Astrocyte of the cerebellum (primary cell): ENCODE measurements around the gene ARL4A.

Source experiments
- DNase-seq: peaks from one replicate; pipeline ENCODE4 v3.0.0-alpha.2; 2011; ENCODE audit warnings: low read depth
- H3K4me3 ChIP-seq: 2 replicates; pipeline ENCODE4 v1.5.1; 2011; ENCODE audit warnings: mild to moderate bottlenecking, low read depth, low read length, moderate library complexity
- in situ Hi-C: cut with HindIII; loops from 2 replicates; pipeline ENCODE4 v1.10.0; 2017; ENCODE audit warnings: low sequenced_read_pairs
- TF ChIP-seq, protein P1 (sequence below): IDR thresholded peaks from 2 replicates; pipeline ENCODE4 v1.5.1; 2012; ENCODE audit warnings: low read length, low read depth, moderate library complexity, mild to moderate bottlenecking; ENCODE audit errors: missing control alignments

Gene ARL4A

DNA sequence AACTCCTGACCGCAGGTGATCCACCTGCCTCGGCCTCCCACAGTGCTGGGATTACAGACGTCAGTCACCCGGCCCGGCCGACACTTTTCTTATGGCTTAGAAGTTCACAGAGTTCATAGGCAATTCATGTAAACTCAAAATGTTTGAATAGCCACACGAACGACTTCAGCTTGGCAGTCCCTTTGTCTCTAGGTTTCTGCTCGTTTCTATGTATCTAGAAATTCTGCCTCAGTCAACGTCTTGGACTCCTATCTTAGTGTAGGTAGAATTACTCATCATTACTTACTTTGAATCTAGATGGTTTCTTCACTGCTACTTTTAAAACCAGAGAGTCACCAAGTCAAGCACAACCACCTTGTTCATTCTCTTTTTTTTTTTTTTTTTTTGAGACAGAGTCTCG is 23.7 kb downstream of the ARL4A start:
- no peak for DNase-seq
- in situ Hi-C loops = no loop called here
- TF ChIP-seq, protein P1, sequence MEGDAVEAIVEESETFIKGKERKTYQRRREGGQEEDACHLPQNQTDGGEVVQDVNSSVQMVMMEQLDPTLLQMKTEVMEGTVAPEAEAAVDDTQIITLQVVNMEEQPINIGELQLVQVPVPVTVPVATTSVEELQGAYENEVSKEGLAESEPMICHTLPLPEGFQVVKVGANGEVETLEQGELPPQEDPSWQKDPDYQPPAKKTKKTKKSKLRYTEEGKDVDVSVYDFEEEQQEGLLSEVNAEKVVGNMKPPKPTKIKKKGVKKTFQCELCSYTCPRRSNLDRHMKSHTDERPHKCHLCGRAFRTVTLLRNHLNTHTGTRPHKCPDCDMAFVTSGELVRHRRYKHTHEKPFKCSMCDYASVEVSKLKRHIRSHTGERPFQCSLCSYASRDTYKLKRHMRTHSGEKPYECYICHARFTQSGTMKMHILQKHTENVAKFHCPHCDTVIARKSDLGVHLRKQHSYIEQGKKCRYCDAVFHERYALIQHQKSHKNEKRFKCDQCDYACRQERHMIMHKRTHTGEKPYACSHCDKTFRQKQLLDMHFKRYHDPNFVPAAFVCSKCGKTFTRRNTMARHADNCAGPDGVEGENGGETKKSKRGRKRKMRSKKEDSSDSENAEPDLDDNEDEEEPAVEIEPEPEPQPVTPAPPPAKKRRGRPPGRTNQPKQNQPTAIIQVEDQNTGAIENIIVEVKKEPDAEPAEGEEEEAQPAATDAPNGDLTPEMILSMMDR = no peak
- no peak overlapping the region for H3K4me3 ChIP-seq

DNA sequence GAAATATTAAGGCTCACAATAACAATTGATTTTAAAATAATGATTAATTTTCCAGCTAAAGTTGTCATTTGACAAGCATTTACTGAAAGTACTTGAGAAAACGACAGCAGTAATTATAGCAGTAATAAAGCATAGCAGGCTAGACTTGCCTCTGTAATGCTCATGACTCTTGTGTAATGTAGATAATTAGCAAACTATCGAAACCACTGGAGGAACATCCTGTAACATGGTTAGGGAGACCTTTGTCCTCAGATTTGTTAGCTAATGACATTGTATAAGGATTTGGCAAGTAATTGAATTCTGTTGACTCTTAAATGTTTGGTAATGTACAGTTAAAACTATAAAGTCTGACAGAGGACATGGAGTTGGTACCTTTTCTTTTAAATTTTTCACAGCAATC is 24.8 kb downstream of the ARL4A start:
- TF ChIP-seq, protein P1 = no peak
- H3K4me3 ChIP-seq = no peak overlapping the region
- DNase-seq = no peak
- in situ Hi-C loops = no loop called here

DNA sequence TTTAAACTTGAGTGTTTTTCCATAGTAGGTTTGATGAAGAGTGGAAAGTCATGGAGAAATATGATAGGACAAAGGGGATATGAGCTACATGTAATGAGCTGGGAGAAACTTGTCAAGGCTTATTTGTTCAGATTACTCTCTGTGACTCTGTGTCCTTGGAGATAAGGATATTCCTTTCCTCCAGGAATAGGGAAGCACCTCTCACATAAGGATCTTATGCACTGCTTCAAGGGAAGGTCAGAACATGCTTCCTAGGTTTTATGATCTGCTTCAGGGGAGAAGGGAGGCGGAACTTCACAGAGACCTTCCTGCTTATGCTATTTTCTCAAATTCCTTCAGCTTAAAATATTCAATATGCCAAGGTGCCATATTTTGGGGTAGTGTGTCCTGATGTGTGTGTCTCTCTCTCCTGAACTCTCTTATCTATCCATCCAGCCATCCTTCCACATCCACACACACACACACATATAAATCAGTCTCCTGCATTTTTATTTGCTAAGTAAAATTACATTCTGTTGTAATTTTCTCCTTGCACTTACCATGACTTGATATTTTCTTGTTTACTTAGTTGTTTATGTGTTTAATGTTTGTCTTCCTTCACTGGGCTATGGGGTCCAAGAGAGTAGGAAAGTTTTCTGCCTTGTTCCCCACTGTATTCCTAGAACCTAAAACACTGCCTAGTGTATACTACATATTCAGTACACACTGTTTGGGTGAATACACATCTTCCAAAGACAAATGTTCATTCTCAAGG is 26.4 kb downstream of the ARL4A start:
- no peak for DNase-seq
- no peak overlapping the region for H3K4me3 ChIP-seq
- TF ChIP-seq, protein P1 = no peak
- in situ Hi-C loops = no loop called here

- in situ Hi-C loops = no loop called here
- no peak overlapping the region for H3K4me3 ChIP-seq
Measured at GRCh38 chr7:12714379-12714737, 26.9 kb downstream of the ARL4A start.

GRCh38 chr7:12715372-12716133 is 28.1 kb downstream of the ARL4A start:
- in situ Hi-C loops = no loop called here
- TF ChIP-seq, protein P1 = no peak
- peak overlapping the region; percentile 17 for H3K4me3 ChIP-seq
- peak; percentile 84 for DNase-seq

More at GRCh38 chr7:12714379-12714737, 26.9 kb downstream of the ARL4A start:
- TF ChIP-seq, protein P1 = no peak
- no peak for DNase-seq

GRCh38 chr7:12716134-12716681 is 28.8 kb downstream of the ARL4A start:
- in situ Hi-C loops = no loop called here
- TF ChIP-seq, protein P1 = no peak
- no peak for DNase-seq
- no peak overlapping the region for H3K4me3 ChIP-seq
